GM18519 (cell line): ENCODE results near the gene COL13A1.

Experiments used
- ATAC-seq: cut with Tn5 transposase; IDR thresholded peaks from one replicate; pipeline ENCODE4 v1.9.1; 2021; ENCODE audit warnings: mild to moderate bottlenecking, moderate library complexity; ENCODE audit not compliant: unreplicated experiment, low FRiP score

COL13A1 gene

DNA sequence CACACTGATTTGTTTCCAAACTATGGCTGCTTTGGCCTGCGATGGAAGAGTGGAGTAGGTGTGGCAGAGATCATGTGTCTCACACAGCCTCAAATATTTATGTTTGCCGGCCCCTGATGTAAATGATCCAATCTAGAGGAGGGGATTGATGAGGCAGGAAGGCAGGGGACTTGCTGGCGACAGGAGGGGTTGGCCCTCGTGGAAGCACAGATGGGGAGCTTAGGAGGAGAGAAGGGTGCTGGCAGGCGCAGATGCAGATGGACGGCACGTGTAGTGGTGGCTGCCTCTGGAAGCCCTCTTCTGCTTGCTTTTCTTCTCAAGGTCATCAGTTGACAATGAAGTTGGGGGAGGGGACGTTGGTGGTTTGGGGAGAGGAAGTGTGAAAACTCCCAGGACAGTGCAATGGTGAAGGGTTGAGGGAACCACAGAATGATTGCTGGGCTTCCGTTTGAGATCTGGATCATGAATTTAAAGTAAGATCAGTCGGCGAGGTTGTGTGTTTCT lies 15.4 kb downstream of the COL13A1 start:
- no peak for ATAC-seq

DNA sequence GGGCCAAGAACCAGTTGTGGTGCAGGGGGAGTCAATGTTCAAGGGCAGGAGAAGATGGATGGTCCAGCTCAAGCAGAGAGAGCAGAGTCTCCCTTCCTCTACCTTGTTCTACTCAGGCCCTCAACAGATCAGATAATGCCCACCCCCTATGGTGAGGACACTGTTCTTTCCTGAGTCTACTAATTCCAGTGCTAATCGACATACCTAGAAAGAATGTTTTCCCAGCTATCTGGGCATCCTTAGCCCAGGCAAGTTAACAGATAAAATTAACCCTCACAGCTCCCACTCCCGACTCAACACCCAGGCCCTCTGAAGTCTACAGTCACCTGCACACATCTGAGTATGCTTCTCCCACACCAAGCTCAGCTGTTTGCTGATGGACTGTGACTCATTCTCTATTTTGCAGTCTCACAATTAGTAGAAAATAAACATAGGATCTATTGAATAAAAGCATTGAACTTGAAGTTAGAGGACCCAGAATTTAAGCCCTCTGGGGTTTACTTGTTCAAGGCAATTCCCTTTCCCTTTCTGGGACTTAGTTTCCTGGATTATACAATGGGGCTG lies 17.1 kb downstream of the COL13A1 start:
- ATAC-seq, result no peak

DNA sequence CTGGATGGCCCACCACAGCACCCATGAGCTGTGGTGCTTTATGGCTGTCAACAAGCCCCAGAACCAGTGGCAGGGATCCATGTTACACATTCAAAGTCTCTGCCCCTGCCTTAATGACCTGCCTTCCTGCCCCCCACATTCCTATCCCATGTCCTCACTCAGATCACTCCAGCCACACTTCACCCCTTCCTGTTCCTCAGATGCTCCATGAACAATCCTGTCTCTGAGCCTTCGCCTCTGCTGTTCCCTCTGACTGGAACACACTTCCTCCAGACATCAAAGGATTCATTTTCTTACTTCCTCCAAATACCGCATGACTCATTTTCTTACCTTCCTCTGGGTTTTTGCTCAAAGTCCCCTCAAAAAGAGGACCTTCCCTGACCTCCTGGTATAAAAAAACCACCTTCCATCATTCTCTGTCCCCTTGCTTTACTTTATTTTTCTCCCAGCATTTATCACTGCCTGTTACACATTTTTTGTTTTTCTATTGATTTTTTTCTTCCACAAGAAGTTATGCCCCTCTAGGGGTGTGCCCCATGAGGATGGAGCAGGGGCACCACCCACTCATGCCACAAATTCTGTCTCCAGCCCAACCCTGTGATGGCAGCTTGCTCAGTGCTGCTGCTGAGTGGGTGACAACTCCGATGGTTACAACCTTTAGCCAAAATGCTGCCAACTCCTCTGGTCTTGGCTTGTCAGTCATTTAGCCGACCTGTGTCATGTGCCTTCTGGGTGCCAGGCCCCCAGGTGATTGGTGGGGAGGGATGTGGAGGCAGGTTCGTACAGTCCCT lies 18.2 kb downstream of the COL13A1 start:
- no peak for ATAC-seq

DNA sequence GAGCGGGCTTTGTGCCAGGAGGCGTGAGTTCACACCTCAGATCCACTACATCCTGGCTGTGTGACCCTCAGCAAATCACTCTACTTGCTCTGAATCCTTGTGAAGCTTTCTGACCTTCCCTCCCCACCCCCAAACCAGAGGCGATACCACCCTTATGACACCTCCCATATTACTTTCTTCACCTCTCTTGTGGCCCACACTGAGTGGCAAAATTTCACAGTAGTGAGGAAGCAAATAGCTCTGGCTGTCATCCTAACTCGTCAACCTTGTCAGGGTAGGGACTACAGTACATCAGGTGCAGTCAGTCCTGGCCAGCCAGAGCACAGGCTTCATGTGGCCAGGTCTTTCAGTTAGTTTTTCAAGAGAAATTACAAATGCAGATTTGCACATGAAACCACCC lies 19.1 kb downstream of the COL13A1 start:
- ATAC-seq, result no peak

DNA sequence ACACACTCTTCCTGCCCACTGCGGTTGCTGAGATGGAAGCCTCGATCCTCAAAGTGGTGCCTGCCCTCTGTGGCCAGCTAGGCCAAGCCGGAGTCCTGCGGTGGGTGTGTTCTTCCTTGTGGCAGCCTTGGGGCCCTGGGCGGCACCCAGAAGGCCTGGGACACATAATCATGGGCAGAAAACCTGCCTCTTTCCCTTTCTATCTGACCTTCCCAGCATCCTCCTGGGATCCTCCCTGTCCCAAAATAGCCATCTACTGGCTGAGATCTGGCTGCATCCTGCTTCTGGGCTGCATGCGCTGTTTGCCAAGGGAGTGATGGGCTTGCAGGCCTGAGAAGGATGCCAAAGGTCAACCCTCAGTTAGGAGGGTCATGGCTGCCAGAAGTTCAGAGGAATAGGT lies 23.9 kb downstream of the COL13A1 start:
- no peak for ATAC-seq

DNA sequence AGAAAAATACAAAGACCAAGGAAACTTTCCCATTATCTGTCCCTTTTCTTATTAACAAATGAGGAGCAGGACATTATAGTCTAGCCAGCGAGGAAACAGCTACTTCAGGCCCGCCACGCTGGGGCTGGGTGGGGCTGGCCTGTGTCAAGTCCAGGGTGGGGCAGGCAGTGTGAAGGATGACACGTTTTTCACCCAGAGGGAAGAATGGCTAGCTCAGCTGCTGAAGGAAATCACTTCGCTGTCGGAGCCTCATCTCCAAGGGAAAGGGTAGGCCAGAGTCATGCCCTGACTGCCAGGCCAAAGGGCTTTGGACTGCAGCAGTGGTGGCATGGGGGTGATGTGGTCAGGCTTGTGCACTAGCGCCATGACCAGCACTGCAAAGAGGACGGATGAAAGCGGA lies 24.4 kb downstream of the COL13A1 start:
- ATAC-seq, result no peak

DNA sequence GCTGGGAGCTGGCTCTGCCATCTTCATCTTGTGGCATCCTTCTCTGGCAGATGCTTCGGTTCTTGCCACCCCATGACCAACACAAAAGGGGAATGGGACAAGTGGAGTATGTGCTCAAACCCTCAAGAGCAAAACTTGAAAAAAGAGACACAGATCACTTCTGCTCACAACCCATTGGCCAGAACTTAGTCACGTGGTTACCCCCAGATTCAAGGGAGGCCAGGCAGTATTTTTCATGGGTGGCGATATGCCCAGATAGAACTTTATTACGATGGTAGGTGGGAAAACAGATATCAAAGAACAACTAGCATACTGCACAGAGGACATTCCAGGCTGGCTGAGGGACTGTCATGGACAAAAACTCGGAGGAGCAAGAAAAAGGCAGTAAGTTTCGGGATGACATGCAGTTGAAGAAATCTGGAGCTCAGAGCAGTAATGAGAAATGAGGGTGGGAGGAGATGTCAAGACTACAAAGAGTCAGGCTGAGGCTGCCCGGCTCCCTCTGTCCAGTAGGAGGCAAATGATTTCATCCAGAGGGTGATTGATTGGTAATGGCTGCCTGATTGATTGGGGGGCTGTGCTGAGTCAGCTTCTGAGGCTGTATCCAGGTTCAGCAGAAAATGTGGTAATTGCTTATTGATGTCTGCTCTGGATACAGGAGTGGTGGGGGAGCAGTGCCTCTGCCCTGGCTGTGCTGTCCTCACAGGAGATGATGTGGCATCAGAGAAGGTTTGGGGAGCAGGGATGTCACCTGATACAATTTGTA lies 25.3 kb downstream of the COL13A1 start:
- ATAC-seq, result no peak

DNA sequence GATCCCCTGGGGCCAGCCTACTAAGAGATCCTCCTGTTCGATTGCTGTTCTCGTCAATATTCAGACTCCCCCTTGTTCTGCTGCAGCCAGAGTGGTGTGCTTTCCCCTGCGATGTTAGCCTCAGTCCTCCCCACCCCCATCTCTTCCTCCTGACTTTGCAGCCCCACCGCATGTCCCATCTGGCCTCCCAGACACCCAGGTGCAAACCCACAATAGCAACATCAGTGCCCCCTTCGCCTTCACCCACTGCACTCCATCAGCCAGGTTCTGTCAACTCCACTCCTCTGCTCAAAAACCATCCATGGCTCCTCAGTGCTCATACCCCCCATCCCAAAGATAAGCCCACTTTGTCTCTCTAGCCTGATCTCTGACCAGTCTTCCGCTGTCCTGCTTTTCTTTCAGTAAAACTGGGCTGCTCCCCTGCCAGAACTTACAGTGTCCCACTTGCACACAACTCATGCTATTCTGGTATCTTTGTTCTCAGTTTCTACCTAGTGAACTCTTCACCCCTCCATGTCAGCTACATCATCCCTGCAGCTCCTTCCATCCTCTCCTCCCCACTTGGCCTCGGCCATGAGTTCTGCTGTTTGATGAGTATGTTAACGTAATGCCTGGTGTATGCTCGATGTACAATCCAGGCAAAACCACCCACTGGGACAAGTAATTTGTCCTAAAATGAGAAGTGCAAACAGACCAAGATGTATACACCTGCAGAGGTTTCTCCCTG lies 26.6 kb downstream of the COL13A1 start:
- ATAC-seq, result no peak

DNA sequence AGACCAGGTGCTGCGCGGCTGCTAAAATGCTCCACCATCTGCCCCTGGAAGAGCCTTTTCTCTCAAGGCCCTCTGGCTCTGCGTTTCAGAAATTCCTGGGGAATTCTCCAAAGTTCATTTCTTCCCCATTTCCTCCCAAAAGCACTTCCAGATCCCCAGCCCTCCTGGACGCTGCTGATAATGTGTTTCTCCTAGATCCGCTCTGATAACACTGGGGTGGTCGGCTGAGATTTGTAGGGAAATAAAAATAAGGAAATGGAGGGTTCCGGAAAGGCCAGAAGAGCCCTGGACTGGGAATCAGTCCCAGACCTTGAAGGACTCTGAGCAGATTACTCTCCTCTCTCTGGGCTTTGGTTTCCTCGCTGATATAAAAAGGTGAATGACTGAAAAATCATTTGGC lies 28.1 kb downstream of the COL13A1 start:
- no peak for ATAC-seq

DNA sequence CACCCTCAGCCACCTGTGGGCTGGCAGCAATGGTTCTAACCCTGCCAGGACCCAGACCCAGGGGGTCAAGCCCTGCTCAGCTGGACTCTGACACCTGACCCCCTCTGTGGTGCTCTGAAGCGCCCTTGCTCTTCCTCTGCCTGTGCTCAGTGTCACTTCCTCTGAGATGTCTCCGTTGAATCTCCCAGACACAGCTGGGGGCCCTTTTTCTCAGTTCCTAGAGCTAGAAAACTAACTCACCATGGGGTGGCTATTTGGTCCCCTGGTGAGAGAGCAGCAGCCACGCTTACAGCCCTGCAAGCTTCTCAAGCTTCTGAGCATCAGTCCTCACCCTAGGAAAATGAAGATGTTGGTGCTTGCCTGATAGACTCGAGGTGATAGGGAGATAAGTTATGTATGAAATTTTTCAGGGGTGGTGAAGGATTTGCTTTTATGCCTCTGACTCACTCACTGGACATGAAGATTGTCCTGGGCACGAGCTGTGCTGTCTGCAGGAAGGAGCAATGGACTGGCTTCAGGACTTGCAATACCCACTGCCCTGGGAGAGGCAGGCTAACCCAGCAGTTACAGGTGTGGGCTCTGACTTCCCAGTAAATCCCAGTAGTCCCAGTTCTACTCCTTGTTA lies 29.6 kb downstream of the COL13A1 start:
- ATAC-seq, result no peak

DNA sequence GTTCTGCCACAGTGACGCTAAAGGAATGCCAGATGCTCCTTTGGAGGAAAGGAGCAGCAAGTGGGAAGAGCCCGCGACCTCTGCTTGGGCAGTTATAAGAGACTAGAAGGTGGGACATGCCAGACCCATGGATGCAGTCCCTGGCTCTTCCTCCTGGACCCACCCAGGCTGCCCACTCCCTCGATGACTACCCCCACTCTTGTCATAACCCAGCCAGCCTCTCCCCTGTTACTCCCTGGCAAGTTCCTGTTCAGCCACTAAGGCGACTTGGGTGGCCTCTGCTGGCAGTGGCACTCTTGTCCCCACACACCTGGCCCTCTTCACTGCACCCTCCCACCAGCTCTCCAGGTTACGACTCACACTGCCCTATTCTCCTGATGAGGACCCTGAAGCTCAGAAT lies 33.5 kb downstream of the COL13A1 start:
- ATAC-seq, result no peak

DNA sequence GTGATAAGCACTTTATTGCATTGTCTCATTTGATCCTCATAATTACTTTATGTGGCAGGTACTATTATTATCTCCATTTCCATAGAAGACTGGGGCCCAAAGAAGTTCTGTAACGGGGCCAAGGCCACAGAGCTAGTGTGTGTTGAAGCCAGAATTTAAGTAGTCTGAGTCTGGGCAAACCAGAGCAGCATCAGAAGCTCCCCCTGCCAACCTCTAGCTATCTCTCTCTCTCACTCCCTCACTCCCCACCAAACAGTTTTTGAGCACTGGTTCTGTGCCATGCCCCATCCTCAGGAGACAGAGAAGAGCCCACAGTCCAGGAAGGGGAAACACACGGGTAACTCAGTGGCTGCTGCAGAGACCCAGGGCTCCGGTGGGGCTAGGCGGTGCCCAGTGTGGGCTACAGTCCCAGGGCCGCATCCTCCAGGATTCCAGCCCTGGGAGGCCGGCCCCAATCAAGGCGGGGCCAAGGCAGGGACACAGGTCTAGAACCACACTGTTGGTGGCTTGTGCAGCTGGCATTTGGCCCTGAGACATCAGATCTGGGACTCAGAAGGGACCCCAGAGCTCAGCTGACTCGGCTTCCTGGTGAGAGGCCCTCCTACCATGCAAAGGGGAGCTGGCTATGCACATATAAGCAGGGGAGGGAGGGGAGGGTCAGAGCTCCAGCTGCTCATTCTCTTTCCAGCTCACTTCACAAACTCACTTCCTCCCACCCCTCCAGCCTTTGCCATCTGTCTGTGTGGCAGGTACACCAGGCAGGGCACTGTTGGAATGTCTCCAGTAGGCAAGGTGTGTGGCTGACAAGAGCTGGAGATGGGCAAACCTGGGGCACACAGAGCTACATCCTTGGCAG lies 34.4 kb downstream of the COL13A1 start:
- no peak for ATAC-seq

DNA sequence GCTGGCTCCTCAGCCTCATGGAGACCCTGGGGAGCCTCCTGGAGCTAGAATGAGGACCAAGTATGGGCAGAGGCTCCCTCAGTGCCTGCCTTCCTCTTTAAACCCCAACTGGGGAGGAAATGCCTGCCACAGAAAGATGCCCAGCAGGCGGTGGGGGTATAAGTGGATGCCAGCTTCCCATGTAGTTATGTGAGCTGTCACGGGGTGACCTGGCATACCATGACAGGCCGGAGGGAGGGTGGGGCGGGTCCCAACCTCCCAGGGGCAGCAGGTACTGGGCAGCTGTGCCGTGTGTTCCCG lies 35.0 kb downstream of the COL13A1 start:
- ATAC-seq, result no peak

DNA sequence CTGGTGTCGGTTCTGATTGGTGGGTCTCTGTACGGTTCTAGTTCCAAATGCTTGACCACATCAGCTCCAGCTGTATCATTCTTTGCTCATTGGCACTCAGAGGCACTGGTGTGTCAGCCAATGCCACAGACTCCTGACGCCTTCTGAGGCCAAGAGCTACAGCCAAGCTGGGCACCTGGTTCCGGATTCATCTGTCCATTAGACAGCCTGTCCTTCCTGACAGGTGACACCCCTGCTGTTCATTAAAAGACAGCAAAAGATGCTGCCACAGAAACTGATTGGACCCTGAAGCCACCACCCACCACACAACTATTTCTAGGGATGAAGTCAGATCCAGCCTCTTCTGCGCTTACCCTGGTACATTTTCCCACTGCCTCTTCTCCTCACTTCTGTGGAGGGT lies 35.6 kb downstream of the COL13A1 start:
- ATAC-seq, result no peak

DNA sequence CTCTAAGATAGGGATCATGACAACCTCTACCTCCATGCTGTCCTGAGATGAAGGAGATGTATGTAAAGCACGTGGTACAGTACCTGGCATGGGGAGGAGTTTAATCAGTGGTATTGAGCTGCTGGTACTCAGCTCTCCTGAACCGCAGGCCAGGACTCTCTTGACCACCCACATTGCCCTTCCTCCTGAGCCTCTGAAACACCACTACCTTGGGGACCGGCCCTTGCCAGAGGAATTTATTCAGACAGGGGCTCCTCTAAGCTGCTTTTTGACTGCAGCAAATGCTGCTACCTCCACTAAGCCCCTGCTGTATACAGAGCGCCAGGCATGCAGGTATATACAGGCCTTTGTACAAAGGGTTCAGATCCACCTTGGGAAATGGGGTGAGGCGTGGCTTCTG lies 36.7 kb downstream of the COL13A1 start:
- no peak for ATAC-seq

DNA sequence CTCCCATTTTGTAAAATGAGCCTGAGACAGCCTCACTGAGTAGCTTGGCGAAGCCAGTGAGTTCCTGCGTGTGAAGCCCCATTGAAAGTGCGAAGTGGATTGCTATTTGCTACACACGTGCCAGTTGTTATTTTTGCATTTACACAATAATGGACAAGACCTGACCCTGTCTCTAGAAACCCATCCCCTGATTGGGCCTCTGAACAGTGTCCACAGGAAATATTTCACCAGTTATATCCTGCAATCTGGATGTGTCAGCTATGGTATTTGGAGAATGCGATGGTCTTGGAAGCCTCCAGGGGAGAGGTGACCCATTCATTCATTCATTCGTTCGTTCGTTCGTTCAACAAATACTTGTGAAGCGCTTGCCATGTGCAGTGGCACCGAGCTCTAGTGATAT lies 37.1 kb downstream of the COL13A1 start:
- no peak for ATAC-seq

DNA sequence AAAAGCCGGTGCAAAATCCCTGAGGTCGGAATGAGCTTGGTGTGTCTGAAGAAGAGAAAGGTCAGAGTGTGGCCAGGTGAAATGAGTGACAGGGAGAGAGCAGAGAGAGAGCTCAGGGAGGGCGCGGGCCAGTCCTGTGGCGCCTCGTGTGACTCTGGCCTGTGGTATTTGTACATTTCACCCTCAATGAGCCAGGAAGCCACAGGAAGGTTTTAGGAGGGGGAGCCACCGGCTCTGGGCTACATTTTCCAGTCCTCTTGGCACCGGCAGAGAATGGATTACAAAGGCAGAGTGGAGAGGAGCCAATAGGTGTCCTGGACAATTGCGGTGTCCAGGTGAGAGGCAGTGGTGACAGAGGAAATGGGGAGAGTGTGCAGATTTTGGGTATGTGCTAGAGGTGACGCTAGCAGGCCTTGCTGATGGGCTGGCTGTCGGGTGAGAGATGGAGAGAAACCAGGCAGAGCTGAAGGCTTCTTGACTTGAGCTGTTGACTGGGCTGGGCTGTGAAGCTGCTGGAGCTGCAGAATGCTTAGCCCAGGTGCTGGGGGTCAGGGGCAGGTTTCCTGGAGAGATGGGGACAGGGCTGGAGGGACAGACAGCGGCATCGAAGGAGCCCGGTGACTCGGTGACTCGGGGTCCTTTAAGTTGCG lies 38.1 kb downstream of the COL13A1 start:
- ATAC-seq, result no peak

DNA sequence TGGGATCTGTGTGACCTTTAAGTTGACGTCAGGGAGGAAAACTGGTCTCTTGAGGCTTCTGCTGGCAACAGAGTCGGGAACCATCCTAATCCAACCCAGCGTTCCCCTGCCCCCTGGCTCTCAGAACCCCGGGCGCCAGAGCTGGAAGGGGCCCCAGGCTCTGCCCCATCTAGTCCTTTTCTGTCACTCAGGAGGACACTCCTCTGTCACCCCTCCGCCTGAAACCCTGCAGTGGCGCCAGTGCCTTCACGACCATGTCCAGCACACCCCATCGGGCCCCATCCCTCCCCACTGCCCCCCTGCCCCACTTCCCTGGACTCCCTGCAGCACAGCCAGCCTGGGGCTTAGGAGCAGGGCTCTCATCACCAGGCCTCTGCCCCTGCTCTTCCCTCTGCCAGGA lies 39.1 kb downstream of the COL13A1 start:
- ATAC-seq, result no peak

DNA sequence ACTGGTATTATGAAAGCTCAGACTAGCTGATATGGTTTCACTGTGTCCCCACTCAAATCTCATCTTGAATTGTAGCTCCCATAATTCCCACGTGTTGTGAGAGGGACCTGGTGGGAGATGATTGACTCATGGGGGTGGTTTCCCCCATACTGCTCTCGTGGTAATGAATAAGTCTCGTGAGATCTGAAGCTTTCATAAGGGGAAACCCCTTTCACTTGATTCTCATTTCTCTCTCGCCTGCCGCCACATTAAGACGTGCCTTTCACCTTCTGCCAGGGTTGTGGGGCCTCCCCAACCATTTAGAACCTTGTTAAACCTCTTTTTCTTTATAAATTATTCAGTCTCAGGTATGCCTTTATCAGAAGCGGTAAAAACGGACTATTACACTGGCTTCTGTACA lies 40.3 kb downstream of the COL13A1 start:
- no peak for ATAC-seq
